Kidney glomerular epithelial cell (primary cell): ENCODE measurements around the gene GOLT1A.

Experiments
- DNase-seq: peaks from one replicate; lab custom pipeline; 2025; lab: John Stamatoyannopoulos, UW

Gene GOLT1A, protein sequence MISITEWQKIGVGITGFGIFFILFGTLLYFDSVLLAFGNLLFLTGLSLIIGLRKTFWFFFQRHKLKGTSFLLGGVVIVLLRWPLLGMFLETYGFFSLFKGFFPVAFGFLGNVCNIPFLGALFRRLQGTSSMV

DNA sequence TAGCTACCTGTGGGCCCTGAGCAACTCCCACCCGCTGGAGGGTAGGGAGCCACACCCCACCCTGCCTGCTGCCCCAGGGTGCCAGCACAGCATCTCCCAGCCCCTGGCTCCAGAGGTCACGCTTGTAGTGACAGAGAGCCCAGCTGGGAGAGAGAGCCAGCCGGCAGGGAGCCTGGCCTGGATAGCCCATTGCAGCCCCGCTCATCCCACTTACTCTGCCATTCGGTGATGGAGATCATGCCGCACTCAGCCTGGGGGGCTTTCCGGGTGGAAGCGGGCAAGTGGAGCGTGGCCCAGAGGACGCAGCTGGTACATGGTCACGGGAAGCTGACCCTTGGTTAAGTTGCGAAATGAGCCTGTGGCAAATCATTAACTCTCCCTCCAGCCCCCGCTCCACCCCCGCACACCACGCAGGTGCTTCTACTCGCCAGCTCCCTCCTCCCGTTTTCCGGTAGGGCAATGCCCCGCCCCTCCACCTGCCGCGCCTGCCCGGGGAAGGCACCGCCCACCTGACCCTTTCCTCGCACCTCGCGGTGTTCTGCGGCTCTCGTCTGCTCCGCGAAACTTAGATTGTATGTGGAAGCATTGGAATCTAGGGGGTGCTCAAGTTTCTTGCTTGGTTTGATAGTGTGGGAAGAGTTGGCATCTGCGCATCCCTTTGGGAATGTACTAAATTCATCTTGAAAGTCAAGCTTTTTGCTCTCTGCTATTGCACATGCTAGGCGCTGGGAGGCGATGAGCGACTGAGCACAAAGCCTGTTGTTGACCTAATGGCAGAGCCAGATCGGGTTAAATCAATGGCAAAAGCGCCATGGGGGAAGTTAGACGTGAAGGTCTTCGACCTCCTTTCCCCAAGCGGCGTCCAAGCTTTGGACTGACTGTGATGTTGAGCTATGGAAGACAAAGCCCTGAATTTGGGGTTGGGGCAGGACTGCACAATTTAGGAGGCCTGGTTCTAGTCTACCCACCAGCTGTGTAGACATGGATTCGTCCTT lies at the start of gene GOLT1A:
Gene GOLT1A (minus strand): TSS at position 321 of the 995 bp plus-strand sequence. CDS start 82 bp downstream, at position 239.
- peak; percentile 79 for DNase-seq

DNA sequence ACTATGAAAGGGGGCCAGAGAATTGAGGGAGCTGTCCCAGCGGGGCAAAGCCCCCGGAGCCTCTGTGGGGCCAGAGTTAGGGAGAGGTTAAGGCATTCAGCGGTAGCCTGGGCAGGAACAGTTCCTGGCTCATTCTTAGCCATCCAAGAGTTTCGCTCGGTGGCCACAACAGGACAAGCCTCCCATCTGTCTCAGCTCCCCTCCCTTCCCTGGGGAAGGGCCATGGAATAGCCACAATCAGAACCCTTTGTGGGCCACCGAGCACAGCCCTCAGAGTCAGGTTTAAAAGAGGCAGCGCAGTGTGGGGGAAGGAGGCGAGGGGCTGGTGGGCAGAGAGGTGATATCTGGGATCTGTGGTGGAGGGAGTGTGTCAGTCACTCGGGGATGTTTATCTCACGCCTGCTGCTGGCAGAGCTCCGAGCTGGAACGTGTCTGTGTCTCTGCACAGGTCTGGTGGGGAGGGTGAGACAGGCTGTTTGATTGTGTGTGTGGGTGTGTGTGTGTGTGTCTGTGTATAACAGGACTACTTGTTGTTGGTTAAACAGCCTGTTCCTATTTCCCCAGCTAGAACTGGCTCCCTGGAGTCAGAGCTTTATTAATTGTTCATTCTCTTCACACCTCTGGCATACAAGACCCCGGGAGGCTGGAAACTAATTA lies 49.6 kb upstream of the GOLT1A start:
- DNase-seq, result no peak

DNA sequence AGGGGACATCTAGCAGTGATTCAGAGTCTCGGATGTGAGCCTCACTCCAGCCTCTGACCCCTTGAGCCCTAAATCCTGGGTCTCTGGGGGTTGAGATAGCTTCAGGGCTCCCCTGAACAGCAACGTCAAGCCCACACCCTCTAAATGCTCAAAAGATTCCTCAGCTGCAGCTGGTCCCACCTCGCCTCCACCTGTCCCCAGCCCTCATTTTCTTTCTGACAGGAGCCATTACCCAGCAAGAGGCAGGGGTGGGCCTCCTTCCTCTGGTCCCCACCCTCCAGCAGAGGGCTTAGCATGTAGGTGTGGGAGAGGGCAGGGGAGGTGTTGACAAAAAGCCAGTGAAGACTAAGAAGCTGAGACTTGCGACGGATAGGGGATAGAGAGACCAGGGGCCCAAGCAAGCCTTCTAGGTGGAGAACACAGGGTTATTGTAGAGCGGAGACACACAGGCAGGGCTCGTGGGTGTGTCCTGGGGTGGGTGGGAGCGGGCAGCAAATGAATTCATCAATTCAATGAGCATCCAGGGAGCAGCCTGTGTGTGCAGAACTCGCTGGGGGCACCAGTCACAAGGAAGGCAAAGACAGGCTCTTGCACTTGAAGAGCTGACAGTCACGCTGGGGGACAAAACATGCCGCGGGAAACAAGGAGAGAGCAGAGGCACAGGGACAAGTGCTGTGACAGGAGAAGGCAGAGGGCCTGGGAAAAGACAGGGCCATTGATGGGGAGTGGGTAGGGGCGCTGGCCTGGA lies 48.9 kb upstream of the GOLT1A start:
- no peak for DNase-seq

DNA sequence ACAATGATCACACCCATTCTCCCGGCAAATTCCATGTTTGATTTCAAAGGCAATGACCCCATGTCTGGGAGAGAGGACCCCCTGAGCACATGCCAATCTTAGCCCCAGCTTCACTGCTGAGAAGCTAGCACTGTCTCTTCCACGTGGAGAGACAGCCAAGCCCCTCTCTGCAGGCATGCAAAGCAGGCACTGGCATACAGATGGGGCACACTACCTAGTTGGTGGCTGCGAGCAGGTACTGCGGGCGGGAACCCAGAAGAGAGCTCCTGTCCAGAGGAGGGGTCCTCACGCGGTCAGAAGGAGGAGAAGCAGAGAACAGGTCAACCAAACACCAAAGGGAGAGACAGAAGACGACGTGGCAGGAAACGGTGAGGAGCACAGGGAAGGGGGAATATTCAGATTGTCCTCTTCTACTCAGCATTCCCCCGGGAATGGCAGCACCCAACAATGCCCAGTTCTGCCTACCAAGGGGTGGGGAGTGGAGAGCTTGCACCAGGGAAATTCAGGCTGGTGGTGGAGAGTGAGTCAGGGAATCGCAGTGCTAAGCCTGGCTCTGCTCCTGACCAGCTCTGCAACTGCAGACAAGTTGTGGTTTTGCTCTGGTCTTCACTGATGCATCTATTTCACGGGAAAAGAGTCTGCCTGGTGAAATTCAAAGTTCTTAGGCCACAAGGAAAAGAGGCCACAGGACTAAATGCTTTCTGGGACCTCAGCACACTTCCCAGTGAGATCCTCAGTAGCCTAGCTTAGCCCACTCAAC lies 48.1 kb upstream of the GOLT1A start:
- DNase-seq, result no peak

DNA sequence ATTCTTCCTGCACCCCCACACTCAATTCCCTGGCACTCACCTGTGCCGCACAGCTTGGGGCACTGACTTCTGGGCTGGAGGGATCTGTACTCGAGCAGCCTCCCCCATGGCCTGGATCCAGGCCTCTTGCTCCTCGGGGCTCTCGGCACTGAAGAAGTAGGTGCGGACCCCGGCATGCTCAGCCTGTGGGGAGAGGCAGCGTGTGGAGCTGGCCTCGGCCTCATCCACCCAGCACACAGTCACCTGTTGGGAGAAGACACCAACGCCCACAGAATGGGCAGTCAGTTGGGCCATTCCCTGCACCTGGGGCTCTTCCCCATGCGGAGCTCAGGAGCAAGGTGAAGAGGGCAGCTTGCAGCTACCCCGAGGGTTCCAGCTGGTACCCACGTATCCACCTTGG lies 47.5 kb upstream of the GOLT1A start:
- no peak for DNase-seq

DNA sequence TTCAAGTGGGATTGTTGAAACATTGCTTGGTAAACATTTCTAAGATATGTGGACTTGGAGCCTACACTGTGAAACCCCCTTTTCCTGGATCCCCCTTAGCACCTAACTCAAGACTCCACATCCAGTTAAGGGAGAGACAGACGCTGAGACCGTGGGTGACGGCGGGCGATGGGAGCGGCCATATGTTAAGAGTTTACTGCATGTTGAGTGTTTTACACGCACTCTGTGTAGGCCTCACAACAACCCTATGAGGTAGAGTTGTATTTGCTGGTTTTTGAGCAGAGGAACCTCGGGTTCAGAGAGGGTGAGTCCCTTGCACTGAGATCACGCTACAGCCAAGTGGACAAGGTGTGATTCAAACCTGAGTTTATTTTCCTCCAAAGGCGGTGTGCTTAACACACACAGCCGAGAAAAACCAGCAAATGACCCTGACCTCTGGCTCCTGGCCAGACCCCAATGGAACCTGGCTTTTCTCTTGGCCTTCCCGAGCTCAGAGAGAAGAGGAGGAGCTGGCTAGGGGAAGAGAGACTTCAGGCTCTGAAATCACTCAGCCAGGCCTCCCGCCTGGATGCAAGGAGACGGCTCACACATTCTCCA lies 46.9 kb upstream of the GOLT1A start:
- DNase-seq, result no peak

DNA sequence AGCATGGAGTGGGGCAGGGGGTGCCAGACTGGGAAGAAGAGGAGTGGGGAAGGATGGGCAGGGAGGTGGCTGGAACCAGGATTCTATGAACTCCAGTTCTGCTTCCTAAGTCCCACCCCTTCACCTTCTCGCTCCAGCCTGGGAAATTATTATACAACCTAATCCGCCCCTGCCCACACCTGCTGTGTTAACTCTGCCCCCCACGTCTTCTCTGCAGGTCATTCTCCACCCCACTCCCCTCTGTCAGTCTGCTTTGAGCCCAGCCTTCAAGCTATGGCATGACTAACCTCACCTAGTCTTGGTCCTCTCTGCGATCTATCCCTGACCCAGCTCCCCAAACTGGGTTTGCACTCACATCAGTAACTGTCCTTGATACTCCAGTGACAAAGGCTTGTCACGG lies 46.0 kb upstream of the GOLT1A start:
- DNase-seq, result no peak

DNA sequence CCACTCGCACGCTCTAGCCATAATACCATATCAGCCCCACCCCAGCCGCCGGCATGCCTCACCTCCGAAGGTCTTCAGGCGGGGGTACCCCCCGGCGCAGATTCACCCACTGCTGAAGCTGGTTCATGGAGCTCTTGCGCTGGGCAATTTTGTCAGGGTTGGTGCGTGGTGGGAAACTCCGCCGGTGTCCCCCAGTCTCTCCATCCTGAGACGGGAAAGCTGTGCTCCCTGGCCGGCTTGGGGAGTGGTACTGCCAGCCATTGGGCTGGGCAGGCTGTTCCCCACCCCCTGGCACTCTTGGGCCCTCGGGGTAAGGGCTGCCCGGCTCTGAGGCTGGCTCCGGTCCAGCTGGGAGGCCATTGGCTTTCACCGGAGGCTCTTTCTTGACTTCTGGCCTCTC lies 45.4 kb upstream of the GOLT1A start:
- DNase-seq, result no peak

DNA sequence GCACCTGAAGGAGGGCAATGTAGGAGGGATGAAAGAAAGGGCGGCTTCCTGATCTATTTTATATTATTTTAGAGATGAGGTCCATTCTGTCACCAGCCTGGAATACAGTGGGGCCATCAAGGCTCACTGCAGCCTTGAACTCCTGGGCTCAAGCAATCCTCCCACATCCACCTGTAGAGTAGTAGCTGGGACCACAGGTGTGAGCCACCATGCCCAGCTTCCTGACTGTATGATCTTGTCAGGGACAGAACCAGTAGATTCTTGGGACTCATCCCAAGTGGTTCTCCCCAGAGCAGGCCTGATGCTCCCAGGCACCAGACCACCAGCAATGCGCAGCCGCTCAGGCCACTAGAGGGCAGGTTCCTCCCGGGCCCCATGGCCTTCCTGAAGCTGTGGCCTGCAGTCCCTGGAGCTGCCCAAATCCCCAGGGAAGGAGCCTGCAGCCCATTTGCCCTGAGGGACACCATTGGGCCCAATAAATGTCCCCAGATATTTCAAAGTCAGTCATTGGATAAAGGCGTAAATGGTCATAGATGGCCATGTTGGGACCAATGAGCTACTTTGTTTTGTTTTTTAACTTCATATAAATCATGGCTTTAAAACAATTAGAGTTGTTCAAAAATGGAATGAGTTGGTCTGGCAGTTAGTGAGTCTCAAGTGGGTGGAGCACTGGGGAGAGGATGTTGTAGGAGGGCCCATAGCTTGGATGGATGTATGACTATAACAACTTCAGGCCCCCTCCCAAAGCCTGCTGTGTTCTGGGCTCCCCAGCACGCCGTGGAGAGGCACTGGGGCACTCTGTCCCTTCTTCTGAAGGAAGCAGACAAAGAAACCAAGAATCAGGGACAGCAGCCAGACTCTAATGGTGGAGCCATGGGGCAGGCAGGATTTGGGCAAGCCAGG lies 44.7 kb upstream of the GOLT1A start:
- peak; percentile 18 for DNase-seq

DNA sequence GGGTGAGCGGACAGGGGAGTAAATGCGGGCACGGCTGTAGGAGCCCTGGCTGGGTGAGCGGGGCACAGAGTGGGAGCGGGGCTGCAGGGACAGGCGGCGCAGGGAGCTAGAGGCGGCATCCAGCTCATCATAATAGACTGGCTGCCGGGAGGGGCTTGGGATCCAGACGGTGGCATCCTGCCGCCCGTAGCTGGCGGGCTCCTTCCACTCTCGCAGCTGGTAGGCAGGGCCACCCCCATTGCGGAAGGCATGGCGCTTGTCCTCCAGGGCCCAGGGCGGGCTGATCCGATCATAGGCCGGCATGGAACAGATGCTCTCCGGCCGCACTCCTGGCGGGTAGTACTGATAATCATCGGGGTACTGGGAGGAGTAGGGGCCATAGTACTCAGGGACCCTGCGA lies 43.7 kb upstream of the GOLT1A start:
- no peak for DNase-seq

DNA sequence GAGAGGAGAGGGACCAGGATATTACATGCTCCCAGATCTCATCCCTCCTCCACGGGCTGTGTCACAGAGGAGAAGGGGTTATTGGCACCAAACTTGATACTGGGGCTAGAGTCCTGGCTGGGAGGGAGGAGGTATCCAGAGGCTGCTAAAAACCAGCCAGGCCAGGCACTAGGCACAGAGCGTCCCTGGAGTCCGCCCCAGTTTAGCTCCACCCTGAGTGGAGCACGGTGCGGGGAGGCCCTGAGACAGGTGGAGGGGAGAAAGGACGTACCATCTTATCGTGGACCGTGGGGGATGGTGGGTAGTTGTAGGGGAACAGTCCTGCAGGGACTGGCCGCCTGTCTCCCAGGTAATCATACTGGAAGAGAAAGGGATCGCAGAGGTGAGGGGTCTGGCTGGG lies 42.7 kb upstream of the GOLT1A start:
- no peak for DNase-seq

DNA sequence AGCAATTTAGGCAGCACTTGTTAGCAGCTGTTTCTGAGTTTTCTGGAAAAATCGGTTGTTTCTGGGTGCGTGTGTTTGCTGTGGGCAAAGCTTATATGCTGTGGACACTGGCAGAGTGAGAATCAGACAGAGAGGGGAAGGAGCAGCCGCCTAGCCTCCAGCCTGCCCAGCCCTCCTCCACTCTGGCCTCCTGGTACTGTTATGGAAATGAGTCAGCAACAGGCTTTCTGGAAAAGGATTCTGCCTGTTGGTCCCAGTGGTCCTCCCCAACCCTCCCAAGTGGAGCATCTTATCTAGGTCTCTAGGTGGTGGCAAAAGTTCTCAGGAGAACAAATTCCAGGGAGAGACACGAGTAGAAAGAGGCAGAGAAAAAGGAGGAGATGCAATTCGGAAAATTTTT lies 42.2 kb upstream of the GOLT1A start:
- DNase-seq, result no peak

DNA sequence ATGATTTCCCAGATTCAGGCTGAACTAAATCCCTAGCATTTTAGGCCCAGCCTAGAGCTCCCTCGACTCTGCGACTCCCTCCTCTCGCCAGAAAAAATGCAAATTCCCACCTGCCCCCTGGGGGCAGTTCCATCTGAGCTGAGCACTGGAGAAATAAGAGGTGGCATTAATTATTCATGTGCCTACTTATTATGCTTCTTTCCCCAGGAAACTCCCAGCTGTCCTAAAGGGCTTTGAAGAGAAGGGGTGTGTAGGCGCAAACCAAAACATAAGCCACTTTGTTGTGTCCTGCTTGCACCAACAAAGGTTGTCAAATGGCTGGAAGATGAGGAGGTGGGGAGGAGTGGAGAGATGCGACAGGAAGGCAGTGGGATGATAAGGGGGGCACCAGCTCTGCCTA lies 41.4 kb upstream of the GOLT1A start:
- DNase-seq, result no peak

DNA sequence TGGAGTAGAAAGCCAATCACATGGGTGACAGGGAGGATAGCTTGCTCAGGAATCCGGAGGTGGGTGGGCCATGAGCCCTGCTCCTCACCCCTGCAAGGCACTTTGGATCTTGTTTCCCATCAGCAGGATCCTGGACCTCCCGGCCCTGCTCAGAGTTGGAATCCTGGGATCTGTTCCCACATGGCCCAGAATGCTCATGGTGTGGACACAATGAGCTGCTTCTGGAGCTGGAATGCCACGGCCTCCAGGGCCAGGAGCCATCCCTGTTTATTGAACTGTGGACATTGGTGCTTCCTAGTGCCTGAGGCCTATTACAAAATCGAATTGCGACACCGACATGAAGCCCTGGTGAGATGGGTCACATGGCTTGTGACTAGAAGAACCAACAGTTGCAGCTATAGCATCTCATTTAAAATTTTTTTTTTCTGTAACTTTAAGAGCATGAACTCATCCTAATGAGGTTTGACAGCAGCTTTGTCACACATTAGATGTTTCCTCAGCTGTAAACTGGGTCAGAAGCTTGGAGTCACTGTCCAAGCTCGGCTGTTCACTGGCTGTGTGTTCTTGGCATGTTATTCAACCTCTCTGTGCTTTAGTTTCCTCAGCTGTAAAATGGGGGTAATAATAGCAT lies 40.4 kb upstream of the GOLT1A start:
- DNase-seq, result no peak

DNA sequence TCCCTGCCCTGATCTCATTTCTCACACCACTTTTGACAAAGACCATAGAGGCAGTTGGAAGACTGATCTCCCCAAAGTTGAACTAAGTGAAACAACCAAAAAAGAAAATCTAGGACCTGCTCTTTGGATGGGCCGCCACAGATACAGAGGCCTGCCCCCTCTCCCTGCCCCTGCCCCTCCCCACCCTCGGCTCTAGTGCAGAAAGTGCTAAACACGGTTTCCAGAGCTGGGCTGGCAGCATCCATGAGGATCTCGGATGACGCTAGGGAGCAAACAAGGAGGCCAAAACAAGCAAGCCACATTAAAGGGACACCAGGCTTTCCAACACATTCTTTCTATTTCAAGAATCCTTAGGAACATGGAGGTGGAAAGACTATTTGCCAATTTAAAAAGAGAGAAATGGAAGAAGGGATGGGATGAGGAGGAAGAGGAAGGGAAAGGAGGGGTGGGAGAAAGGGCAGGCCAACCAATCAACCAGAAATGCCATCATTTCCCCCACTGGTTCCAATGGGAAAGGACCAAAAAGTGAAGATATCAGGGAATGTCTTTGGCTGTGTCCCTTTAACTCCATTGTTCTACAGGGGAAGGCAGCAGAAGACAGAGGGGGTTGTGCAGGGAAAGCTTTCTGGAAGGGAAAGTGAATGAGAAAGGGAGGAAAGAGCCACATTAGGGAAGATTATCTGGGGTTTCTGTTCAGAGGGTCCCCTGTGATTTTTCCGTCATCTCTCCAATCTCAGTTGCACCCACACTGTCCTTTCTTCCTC lies 38.3 kb upstream of the GOLT1A start:
- no peak for DNase-seq

DNA sequence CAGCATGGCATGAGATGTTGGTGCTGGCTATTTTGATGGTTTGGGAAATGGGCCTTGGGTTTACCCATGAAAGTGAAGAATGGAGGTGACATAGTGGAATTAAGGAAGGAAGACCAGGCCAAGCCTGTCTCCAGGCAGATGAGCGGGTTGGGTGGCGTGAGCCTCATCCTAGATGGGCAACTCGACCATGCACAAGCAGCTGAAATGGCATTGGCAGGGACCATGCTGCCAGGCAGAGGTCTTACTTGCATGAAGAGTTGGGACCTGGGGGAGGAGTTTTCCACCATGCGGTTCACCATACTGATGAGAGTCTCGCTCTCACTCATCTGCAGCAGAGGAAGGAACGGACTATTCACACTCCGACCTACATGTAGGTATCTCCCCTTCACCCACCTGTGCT lies 37.5 kb upstream of the GOLT1A start:
- DNase-seq, result no peak

DNA sequence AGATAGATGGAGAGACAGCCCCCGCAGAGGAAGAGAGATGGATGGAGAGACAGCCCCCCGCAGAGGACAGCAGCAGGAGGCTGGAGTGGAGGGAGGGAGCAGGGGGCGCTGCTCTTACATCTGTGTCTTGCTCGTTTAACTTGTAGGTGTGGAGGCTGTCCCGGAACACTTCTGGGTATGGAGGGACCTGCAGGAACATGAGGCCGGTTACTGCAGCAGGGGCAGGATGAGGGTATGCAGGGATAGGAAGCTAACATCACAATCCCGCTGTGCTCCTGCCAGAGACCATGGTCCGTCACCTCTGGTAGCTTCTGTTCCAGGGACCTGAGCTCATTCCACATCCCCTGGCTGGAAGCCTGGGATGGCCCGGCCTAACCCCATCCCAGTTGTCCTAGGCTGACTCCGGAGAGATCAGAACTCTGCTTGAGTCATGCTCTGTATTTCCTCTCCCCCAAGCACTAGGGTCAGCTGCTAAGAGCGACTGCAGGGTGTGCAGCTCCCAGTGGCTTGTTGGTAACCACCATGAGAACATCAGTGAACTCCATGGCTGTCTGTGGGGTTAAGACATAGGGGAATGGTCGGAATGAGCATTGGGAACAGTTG lies 36.7 kb upstream of the GOLT1A start:
- DNase-seq, result no peak

DNA sequence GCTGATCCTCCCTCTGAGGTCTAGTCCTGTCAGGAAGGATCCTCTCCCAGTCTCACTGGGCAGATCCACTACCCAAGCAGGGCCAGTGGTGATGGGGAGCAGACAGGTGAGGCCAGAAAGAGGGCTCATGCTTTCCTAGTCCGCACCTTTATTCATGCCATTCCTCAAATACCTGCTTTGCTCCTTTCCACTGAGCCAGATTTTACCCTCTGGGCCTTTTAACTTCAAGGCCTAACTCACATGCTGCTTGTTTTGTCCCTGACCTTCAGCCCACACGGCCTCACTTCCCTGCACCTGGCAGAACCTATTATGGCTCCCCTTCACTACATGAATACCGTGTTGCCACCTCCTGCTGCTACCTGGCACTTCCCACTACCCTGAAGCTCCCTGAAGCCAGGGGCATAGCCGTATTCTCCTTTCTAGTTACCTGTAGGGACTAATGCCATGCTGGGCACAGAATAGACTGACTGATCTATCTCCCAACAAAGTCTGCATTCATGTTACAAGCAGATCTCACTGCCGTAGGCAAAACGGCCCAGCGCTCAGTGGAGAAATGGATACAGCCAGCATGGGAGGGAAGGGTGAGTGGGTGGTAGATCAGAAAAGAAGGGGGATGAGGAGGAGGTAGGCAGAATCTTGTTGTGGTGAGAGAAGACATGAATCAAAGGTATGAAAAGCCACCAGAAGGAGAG lies 36.1 kb upstream of the GOLT1A start:
- DNase-seq, result no peak
